Activated T-cell treated with anti-CD3 and anti-CD28 coated beads, Interleukin-2, amount 50 U/mL, for 24 hours (primary cell): Measurements from ENCODE around the gene KCNB1.

ENCODE experiments used
- DNase-seq: peaks from one replicate; pipeline ENCODE4 v3.0.0-alpha.2; 2020
- H3K27ac Mint-ChIP-seq: 2 replicates; pipeline ENCODE4 v1.8.0; 2020; ENCODE audit warnings: mild to moderate bottlenecking, mixed read lengths
- H3K27me3 Mint-ChIP-seq: 2 replicates; pipeline ENCODE4 v1.8.0; 2020; ENCODE audit warnings: mixed read lengths
- H3K36me3 Mint-ChIP-seq: 2 replicates; pipeline ENCODE4 v1.8.0; 2020; ENCODE audit warnings: low read depth, mixed read lengths
- H3K4me1 Mint-ChIP-seq: 2 replicates; pipeline ENCODE4 v1.8.0; 2020; ENCODE audit warnings: low read depth, mixed read lengths
- H3K4me3 Mint-ChIP-seq: 2 replicates; pipeline ENCODE4 v1.8.0; 2020; ENCODE audit warnings: mild to moderate bottlenecking, moderate library complexity, mixed read lengths
- H3K9me3 Mint-ChIP-seq: 2 replicates; pipeline ENCODE4 v1.8.0; 2020; ENCODE audit warnings: mixed read lengths

KCNB1 gene

GRCh38 chr20:49380337-49380780, 102.1 kb downstream of the KCNB1 start:
- H3K9me3 Mint-ChIP-seq = no peaks in the 10 kb centered on the region
- no peaks in the 10 kb centered on the region for H3K36me3 Mint-ChIP-seq
- H3K27ac Mint-ChIP-seq = no peak overlapping the region
- H3K4me3 Mint-ChIP-seq = no peak overlapping the region
- DNase-seq = no peak
- peaks cover 26% of the 10 kb centered on the region for H3K27me3 Mint-ChIP-seq
- no peaks in the 10 kb centered on the region for H3K4me1 Mint-ChIP-seq

- H3K27me3 Mint-ChIP-seq = peaks cover 26% of the 10 kb centered on the region
- H3K4me3 Mint-ChIP-seq = no peak overlapping the region
- H3K9me3 Mint-ChIP-seq = no peaks in the 10 kb centered on the region
- no peak overlapping the region for H3K27ac Mint-ChIP-seq
- H3K36me3 Mint-ChIP-seq = no peaks in the 10 kb centered on the region
- DNase-seq = no peak
- no peaks in the 10 kb centered on the region for H3K4me1 Mint-ChIP-seq
Measured at GRCh38 chr20:49379338-49379737, 103.1 kb downstream of the KCNB1 start.

GRCh38 chr20:49377326-49377725, 105.1 kb downstream of the KCNB1 start:
- Mint-ChIP-seq H3K4me3 (no peak overlapping the region), H3K27me3 (peaks cover 22% of the 10 kb centered on the region), H3K27ac (no peak overlapping the region), H3K9me3 (no peaks in the 10 kb centered on the region), H3K36me3 (no peaks in the 10 kb centered on the region), H3K4me1 (no peaks in the 10 kb centered on the region)
- DNase-seq = no peak

- Mint-ChIP-seq H3K36me3 (no peaks in the 10 kb centered on the region), H3K4me1 (no peaks in the 10 kb centered on the region), H3K27ac (no peak overlapping the region), H3K27me3 (peaks cover 31% of the 10 kb centered on the region), H3K9me3 (no peaks in the 10 kb centered on the region), H3K4me3 (no peak overlapping the region)
- no peak for DNase-seq
Measured at GRCh38 chr20:49375170-49375569, 107.3 kb downstream of the KCNB1 start.

- peaks cover 43% of the 10 kb centered on the region for H3K27me3 Mint-ChIP-seq
- no peaks in the 10 kb centered on the region for H3K9me3 Mint-ChIP-seq
- H3K4me3 Mint-ChIP-seq = no peak overlapping the region
- DNase-seq = no peak
- H3K36me3 Mint-ChIP-seq = no peaks in the 10 kb centered on the region
- H3K4me1 Mint-ChIP-seq = no peaks in the 10 kb centered on the region
- no peak overlapping the region for H3K27ac Mint-ChIP-seq
Measured at GRCh38 chr20:49372095-49372734, 110.3 kb downstream of the KCNB1 start.

GRCh38 chr20:49368596-49368995, 113.9 kb downstream of the KCNB1 start:
- H3K4me3 Mint-ChIP-seq = no peak overlapping the region
- peaks cover 46% of the 10 kb centered on the region for H3K27me3 Mint-ChIP-seq
- H3K36me3 Mint-ChIP-seq = no peaks in the 10 kb centered on the region
- DNase-seq = no peak
- no peaks in the 10 kb centered on the region for H3K9me3 Mint-ChIP-seq
- H3K4me1 Mint-ChIP-seq = no peaks in the 10 kb centered on the region
- H3K27ac Mint-ChIP-seq = no peak overlapping the region

GRCh38 chr20:49367113-49367512, 115.4 kb downstream of the KCNB1 start:
- no peaks in the 10 kb centered on the region for H3K4me1 Mint-ChIP-seq
- H3K4me3 Mint-ChIP-seq = no peak overlapping the region
- no peak overlapping the region for H3K27ac Mint-ChIP-seq
- DNase-seq = no peak
- H3K36me3 Mint-ChIP-seq = no peaks in the 10 kb centered on the region
- no peaks in the 10 kb centered on the region for H3K9me3 Mint-ChIP-seq
- H3K27me3 Mint-ChIP-seq = peaks cover 44% of the 10 kb centered on the region

GRCh38 chr20:49366687-49367086, 115.8 kb downstream of the KCNB1 start:
- Mint-ChIP-seq H3K27me3 (peaks cover 44% of the 10 kb centered on the region), H3K9me3 (no peaks in the 10 kb centered on the region), H3K27ac (no peak overlapping the region), H3K4me3 (no peak overlapping the region), H3K4me1 (no peaks in the 10 kb centered on the region), H3K36me3 (no peaks in the 10 kb centered on the region)
- DNase-seq = no peak

GRCh38 chr20:49361862-49362660, 120.4 kb downstream of the KCNB1 start:
- H3K27ac Mint-ChIP-seq = no peak overlapping the region
- no peaks in the 10 kb centered on the region for H3K36me3 Mint-ChIP-seq
- H3K4me3 Mint-ChIP-seq = no peak overlapping the region
- no peaks in the 10 kb centered on the region for H3K4me1 Mint-ChIP-seq
- DNase-seq = no peak
- H3K9me3 Mint-ChIP-seq = no peaks in the 10 kb centered on the region
- H3K27me3 Mint-ChIP-seq = peaks cover 20% of the 10 kb centered on the region

- no peak overlapping the region for H3K4me3 Mint-ChIP-seq
- no peaks in the 10 kb centered on the region for H3K4me1 Mint-ChIP-seq
- H3K9me3 Mint-ChIP-seq = no peaks in the 10 kb centered on the region
- no peak for DNase-seq
- peaks cover 9% of the 10 kb centered on the region for H3K27me3 Mint-ChIP-seq
- H3K27ac Mint-ChIP-seq = no peak overlapping the region
- no peaks in the 10 kb centered on the region for H3K36me3 Mint-ChIP-seq
Measured at GRCh38 chr20:49360242-49360968, 122.1 kb downstream of the KCNB1 start.

- H3K9me3 Mint-ChIP-seq = no peaks in the 10 kb centered on the region
- H3K4me1 Mint-ChIP-seq = no peaks in the 10 kb centered on the region
- H3K36me3 Mint-ChIP-seq = no peaks in the 10 kb centered on the region
- no peak overlapping the region for H3K27ac Mint-ChIP-seq
- H3K27me3 Mint-ChIP-seq = peaks cover 11% of the 10 kb centered on the region
- no peak for DNase-seq
- H3K4me3 Mint-ChIP-seq = no peak overlapping the region
Measured at GRCh38 chr20:49356676-49357075, 125.8 kb downstream of the KCNB1 start.

GRCh38 chr20:49354673-49355072, 127.8 kb downstream of the KCNB1 start:
- no peak for DNase-seq
- H3K9me3 Mint-ChIP-seq = no peaks in the 10 kb centered on the region
- peaks cover 8% of the 10 kb centered on the region for H3K27me3 Mint-ChIP-seq
- H3K36me3 Mint-ChIP-seq = no peaks in the 10 kb centered on the region
- no peaks in the 10 kb centered on the region for H3K4me1 Mint-ChIP-seq
- H3K27ac Mint-ChIP-seq = no peak overlapping the region
- H3K4me3 Mint-ChIP-seq = no peak overlapping the region

- no peak for DNase-seq
- Mint-ChIP-seq H3K27me3 (peaks cover 8% of the 10 kb centered on the region), H3K4me3 (no peak overlapping the region), H3K4me1 (no peaks in the 10 kb centered on the region), H3K36me3 (no peaks in the 10 kb centered on the region), H3K27ac (no peak overlapping the region), H3K9me3 (no peaks in the 10 kb centered on the region)
Measured at GRCh38 chr20:49353348-49353747, 129.1 kb downstream of the KCNB1 start.

GRCh38 chr20:49352751-49353150, 129.7 kb downstream of the KCNB1 start:
- Mint-ChIP-seq H3K9me3 (no peaks in the 10 kb centered on the region), H3K4me3 (no peak overlapping the region), H3K27me3 (peaks cover 8% of the 10 kb centered on the region), H3K27ac (no peak overlapping the region), H3K4me1 (peaks cover 1% of the 10 kb centered on the region), H3K36me3 (no peaks in the 10 kb centered on the region)
- DNase-seq = no peak

GRCh38 chr20:49351775-49352174, 130.7 kb downstream of the KCNB1 start:
- Mint-ChIP-seq H3K27me3 (peaks cover 8% of the 10 kb centered on the region), H3K4me3 (no peak overlapping the region), H3K27ac (no peak overlapping the region), H3K9me3 (no peaks in the 10 kb centered on the region), H3K36me3 (no peaks in the 10 kb centered on the region), H3K4me1 (peaks cover 5% of the 10 kb centered on the region)
- no peak for DNase-seq
